KMS-11 (cell line): ENCODE measurements around the gene GFPT1.

ENCODE experiments used
- H2AFZ ChIP-seq: fragments of 200-600 bp; sonication (generic); 2 replicates; pipeline ENCODE4 v1.6.1; 2016; ENCODE audit warnings: antibody characterized with exemption, mixed run types, low read depth
- H3K27ac ChIP-seq: fragments of 200-600 bp; sonication (generic); 2 replicates; pipeline ENCODE4 v1.6.1; 2016; ENCODE audit warnings: mild to moderate bottlenecking, mixed run types
- H3K27me3 ChIP-seq: fragments of 200-600 bp; sonication (generic); 2 replicates; pipeline ENCODE4 v1.6.1; 2017; ENCODE audit warnings: mild to moderate bottlenecking, low read depth, mixed run types, moderate library complexity; ENCODE audit not compliant: insufficient read depth
- H3K36me3 ChIP-seq: fragments of 200-600 bp; sonication (generic); 2 replicates; pipeline ENCODE4 v1.6.1; 2017; ENCODE audit warnings: mild to moderate bottlenecking, mixed run types; ENCODE audit not compliant: insufficient read depth
- H3K4me1 ChIP-seq: fragments of 200-600 bp; sonication (generic); 2 replicates; pipeline ENCODE4 v1.6.1; 2016; ENCODE audit warnings: mild to moderate bottlenecking, low read depth, mixed run types; ENCODE audit not compliant: poor library complexity, severe bottlenecking
- H3K4me2 ChIP-seq: fragments of 200-600 bp; sonication (generic); 2 replicates; pipeline ENCODE4 v1.7.0; 2016; ENCODE audit warnings: mild to moderate bottlenecking, mixed run types
- H3K4me3 ChIP-seq: fragments of 200-600 bp; sonication (generic); IDR thresholded peaks from 2 replicates; pipeline ENCODE4 v1.6.1; 2017; ENCODE audit warnings: low read depth, low read length, mixed read lengths; ENCODE audit not compliant: insufficient read depth
- H3K79me2 ChIP-seq: fragments of 200-600 bp; sonication (generic); 2 replicates; pipeline ENCODE4 v1.6.1; 2016; ENCODE audit warnings: low read depth, mixed run types; ENCODE audit not compliant: insufficient read depth
- H3K9ac ChIP-seq: fragments of 200-600 bp; sonication (generic); 2 replicates; pipeline ENCODE4 v1.6.1; 2016; ENCODE audit warnings: mild to moderate bottlenecking, mixed run types
- H4K20me1 ChIP-seq: fragments of 200-600 bp; sonication (generic); 2 replicates; pipeline ENCODE4 v1.6.1; 2016; ENCODE audit warnings: mild to moderate bottlenecking, mixed run types; ENCODE audit not compliant: insufficient read depth
- CTCF ChIP-seq: fragments of 200-600 bp; sonication (generic); conservative IDR thresholded peaks from 2 replicates; pipeline ENCODE4 v1.6.1; 2017; ENCODE audit warnings: low read depth, mild to moderate bottlenecking, antibody characterized with exemption, low read length, moderate library complexity, mixed read lengths

GFPT1 gene

DNA sequence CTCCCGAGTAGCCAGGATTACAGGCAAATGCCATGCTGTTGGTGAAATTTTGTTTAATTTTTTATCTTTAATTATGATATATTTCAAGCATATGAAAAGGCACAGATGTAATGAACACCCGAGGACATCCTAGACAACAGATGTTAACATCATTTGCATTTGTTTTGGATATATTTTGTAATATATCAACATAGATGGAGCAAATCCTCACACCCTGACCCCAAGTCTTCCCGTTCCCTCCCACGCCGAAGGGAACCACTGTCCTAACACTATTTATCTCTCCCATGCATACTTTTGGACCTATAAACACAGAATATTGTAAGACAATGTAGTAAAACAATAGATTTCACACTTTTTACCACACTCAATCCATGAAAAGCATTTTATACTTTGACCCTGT is 99.5 kb downstream of the GFPT1 start:
- Histone ChIP-seq H3K4me3 (no peak overlapping the region), H4K20me1 (no peaks in the 10 kb centered on the region), H3K27me3 (no peaks in the 10 kb centered on the region), H3K36me3 (no peaks in the 10 kb centered on the region), H3K4me1 (no peaks in the 10 kb centered on the region), H2AFZ (no peak overlapping the region), H3K79me2 (no peaks in the 10 kb centered on the region), H3K9ac (no peak overlapping the region), H3K27ac (no peak overlapping the region), H3K4me2 (no peak overlapping the region)
- no peak for TF ChIP-seq CTCF

- Histone ChIP-seq H3K4me1 (no peaks in the 10 kb centered on the region), H3K27me3 (no peaks in the 10 kb centered on the region), H4K20me1 (no peaks in the 10 kb centered on the region), H3K27ac (no peak overlapping the region), H3K4me3 (no peak overlapping the region), H3K36me3 (no peaks in the 10 kb centered on the region), H3K4me2 (no peak overlapping the region), H3K79me2 (no peaks in the 10 kb centered on the region), H2AFZ (no peak overlapping the region), H3K9ac (no peak overlapping the region)
- no peak for TF ChIP-seq CTCF
Observed at GRCh38 chr2:69285379-69285894, 101.6 kb downstream of the GFPT1 start.

DNA sequence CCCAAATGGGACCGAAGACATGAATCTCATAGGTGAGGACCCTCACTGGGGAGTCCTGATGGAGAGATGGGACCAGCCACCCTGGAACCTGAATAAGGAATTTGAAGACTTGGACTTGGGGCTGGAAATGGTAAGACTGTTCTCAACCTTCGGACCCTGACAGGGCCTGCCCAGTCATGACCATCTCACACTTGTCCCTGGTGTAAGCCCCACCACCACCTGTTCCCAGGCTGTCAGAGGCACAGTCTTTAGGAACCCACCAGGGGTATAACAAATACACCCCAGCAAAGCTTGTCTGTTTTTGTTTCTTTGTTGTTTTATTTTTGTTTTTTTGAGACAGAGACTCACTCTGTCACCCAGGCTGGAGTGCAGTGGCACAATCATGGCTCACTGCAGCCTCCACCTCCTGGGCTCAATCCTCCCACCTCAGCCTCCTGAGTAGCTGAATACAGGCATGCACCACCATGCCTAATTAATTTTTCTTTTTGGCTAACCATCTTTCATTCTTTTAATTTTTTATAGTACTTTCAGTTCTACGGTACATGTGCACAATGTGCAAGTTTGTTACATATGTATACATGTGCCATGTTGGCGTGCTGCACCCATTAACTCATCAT is 106.1 kb downstream of the GFPT1 start:
- Histone ChIP-seq H3K9ac (no peak overlapping the region), H3K4me3 (no peak overlapping the region)
- no peak for TF ChIP-seq CTCF

DNA sequence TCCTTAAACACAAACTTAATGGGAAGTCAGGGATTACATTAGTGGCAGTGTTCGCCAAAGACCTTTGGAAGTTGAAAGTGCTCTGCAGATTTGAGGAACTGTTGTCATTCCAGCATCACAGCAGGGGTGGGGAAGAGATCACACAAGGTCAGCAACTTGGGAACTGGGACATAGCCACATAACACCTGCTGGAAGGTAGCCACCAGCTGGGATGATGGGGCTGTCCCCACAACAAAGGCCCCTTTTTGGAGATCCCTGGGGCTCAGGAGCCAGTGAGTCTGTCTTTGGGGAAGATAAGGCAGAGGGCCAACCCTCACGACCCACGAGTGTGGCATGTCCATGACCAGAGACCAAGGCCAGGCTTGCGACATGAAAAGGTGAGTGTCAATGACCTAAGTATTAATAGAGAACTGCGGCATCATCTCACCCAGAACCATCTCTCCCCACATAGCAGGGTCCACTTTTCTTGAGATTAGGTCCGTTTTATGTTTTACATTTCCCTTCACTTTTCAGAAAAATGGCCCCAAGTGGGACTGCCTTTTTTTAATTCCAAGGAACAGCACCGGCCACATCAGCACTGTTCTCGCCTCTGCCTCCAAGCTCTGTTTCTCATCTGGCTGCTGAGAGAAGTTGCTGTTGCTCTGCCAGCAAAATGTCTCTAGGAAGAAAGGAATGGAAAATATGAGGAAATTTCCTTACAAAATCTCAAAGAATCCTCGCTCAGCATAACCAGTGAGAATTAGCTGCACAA is 106.9 kb downstream of the GFPT1 start:
- Histone ChIP-seq H3K27me3 (no peaks in the 10 kb centered on the region), H3K4me2 (no peak overlapping the region), H3K4me3 (no peak overlapping the region), H2AFZ (no peak overlapping the region), H3K9ac (no peak overlapping the region), H4K20me1 (no peaks in the 10 kb centered on the region), H3K27ac (no peak overlapping the region), H3K4me1 (no peaks in the 10 kb centered on the region), H3K79me2 (no peaks in the 10 kb centered on the region), H3K36me3 (no peaks in the 10 kb centered on the region)
- TF ChIP-seq CTCF: no peak

More for the DNA sequence above, 106.1 kb downstream of the GFPT1 start:
- no peak overlapping the region for H2AFZ ChIP-seq
- no peak overlapping the region for H3K4me2 ChIP-seq
- no peaks in the 10 kb centered on the region for H3K27me3 ChIP-seq
- no peak overlapping the region for H3K27ac ChIP-seq
- H3K79me2 ChIP-seq: no peaks in the 10 kb centered on the region
- H4K20me1 ChIP-seq: no peaks in the 10 kb centered on the region
- no peaks in the 10 kb centered on the region for H3K4me1 ChIP-seq
- H3K36me3 ChIP-seq: no peaks in the 10 kb centered on the region
